Measurements from ENCODE around the gene CGNL1.
A peak's percentile ranks its signal among the peaks of the same experiment; 100 is the strongest.

Gene CGNL1

DNA sequence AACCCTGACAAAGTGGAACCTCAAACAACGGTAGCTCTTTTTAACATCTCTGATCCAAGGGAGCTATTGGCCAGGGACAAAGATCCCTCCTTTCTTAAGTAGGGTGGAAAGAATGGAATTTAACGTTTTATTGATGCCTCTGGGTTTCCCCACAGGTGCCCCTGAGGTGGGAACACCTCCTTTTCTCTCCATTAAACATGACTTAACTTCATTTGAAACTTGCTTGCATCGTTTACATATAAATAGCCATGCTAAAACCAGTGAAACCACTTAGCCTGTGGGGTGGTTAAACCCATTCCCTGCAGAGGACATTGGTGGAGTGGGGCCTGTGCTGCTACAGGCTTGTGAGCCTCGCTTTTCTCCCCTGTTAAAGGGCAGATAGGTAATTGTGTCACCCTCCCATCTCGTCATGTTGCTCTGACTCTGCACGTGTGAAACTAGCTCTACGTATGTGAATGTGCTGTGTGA lies 9.7 kb downstream of the CGNL1 start:
- no peak for DNase-seq

DNA sequence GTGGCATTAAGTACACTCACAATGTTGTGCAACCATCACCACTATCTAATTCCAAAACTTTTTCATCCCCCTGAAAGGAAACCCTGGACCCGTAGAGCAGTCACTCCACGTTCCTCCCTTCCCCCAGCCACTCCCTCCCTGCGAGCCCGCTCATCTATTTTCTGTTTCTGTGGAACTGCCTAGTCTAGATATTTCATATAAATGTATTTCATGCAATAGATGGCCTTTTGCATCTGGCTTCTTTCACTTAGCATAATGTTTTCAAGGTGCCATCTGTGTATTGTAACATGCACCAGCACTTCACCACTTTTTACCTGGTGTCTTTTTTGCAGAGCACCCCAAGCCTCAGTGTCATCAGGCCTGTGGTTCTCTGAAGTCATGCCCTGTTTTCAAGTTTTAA lies 10.7 kb downstream of the CGNL1 start:
- DNase-seq, result no peak

DNA sequence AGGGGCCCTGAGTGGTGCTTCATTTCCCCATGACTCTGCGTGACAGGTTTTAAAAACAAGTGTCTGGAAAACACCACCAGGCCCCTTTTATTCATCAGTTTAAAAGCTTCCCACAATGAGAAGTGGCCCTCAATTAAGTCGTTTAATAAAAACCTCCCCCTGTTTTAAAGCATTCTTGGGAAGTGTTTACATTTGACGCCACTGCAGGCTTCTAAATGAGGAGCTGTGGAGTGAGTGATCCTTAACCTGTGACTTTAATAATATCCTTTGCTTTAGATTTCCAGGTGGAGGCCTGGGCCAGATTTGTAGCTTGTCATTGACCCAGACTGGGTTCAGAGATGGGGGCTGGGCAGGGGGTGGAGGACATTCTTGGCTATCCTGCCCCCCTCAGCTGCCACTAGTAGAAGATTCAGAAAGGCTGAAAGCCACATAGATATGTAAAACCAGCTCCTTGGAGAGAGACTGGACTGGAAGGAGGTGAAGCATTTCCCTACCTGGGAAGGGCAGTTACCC lies 11.3 kb downstream of the CGNL1 start:
- DNase-seq, result no peak

DNA sequence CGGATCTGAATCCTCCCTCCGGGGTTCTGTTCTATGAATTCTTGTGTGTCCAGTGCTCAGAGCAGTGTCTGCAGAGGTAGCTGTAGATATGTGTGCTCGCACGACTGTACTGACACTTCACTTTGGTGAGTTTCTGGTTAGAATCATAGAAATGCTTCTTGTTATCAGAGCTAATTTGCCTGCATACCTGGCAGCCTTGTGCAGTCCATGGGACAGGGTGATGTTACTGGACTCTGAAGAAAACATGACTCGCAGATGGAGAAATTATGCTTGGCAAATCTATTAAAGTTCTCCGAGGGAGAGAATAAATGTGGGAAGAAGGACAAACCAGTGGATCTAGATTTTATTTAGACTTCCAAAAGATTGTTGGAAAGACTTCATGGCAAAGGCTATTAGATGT lies 12.2 kb downstream of the CGNL1 start:
- DNase-seq, result no peak

DNA sequence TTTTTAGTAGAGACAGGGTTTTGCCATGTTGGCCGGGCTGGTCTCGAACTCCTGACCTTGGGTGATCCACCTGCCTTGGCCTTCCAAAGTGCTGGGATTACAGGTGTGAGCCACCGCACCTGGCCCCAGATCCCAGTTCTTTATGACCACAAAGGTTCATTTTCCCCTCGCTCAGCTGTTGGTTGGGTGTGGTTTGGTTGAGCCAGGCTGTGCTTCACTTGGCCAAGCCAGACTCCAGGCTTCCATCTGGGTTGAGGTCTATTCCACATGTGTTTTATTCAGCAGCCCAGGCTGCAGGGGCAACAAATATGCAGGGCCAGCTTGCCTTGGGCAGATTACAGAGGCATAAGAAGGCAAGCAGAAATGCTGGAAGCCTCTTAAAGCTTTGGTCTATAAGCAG lies 13.7 kb downstream of the CGNL1 start:
- DNase-seq, result no peak

DNA sequence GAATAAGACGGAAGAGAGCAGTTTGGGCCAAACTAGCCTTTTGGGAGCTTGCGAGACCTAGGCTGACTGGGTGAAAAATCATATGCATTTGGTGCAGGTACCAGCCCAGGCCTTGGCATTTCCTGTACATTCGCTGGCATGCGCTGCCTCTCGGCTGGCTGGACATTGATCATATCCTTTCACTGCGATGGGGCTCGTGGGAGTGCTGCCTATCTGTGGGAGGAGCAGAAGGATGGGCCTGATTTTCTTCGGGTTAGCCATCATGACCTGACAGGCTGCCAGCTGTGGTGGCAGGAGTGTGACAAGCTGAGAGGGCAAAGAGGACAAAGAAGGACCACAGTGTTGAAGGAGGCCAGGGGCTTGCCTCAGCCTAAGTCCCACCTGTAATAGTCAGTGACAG lies 14.3 kb downstream of the CGNL1 start:
- DNase-seq, result no peak

DNA sequence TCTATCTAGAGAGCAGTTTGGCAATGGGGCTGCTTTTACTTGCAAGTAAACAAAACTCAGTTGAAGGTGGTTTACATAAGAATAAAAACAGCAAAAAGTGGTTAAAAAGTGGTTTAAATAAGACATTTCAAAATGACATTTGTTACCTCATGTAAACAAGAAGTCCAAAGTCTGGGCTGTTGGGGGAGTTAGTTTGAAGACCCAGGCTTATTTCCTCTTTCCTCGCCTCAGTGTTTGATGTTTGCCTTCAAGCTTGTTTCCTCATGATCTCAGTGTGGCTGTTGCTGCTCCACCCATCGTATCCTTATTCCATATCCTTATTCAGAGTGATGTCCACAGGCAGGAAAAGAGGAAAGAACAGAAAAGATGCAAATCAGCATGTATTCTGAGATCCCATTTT lies 15.2 kb downstream of the CGNL1 start:
- DNase-seq, result no peak

DNA sequence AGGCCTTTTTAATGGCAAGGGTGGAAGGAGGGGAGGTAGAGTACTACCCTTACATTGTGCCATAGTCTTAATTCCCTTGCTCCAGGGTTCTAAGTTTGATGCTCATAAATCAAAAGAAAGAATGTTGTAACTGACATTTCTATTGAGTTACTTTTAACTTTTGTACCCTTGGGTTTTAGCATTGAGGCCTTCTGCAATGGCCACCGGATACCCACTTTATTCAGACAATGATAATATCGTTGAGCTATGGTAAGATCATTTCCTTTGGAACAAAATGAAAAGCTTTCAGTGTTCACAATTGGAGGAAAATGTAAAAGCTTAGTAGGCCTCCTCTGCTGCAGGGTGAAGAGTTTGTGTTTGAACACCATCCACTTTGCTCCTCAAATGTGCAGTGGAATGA lies 16.8 kb downstream of the CGNL1 start:
- no peak for DNase-seq

DNA sequence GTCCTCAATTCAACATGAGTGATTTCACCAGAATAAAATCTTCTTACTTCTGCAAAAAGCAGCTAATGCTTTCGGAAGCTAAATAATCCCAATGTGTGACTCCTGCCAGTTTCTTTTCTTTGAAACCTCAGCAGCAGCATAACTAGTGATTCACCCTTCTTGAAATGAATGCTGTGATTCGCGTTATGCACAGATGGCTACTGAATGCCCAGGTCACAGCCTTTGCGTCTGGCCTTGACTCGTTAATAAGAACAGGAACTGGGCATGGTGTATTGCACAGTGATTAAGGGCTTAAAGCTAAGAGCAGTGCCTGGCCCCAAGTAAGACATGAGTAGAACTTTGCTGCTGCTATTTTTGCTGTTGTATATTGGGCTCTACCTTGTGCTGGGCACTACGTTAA lies 19.0 kb downstream of the CGNL1 start:
- peak; percentile 86 for DNase-seq

DNA sequence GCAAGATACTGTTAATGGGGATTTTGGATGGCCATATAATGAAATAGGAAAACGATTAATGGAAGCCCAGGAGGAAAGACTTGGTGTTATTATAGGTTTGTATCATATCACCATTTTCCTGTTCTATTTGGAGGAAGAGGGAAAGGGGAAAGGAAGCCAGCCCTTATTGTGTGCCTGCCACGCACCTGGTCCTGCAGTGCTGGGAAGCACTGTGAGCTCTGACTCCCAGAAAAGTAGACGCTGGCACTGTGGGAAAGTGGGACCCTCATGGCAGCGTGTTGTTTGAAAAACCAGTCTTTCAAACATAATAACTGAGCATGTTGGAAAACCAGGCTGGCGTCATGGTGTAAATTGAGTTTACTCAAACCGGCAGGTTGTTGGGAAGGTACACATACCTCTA lies 22.0 kb downstream of the CGNL1 start:
- DNase-seq, result no peak

DNA sequence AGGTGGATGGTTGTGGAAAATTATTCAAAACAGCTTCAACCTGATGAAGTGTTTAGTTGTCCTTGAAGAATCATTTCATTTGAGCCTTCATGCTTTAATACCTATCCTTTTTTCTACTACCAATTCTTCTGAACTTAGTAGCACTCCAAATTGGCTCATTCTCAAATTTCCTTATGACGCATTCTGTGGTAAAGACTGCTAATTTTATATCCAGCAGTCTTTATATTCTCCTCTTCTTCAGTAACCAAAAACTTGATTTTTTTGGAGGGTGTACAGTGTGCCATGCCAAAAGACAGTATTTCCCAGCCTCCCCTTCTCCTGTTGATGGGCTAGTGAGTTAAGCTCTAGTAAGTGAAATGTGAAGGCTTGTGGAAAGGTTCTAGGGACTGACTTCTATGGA lies 25.2 kb downstream of the CGNL1 start:
- DNase-seq, result peak; percentile 14

DNA sequence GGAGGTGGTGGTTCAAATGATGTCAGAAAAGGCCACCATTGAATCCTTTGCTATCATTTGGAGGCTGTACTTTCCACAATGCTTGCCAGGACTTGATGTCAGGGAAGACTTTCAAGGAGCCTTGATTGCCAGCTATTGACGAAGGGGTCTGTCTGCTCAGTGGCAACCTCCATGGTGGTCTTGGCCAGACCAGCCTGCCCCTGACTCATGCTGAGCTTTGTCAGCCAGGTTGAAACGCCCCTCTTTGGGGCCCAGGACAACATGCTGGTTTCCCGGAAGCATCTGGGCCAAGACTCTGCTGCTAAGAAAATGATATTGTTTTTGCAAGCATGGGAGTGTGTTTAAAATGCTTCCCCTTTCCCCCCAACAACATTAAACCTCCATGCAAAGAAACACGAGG lies 26.7 kb downstream of the CGNL1 start:
- DNase-seq, result no peak

DNA sequence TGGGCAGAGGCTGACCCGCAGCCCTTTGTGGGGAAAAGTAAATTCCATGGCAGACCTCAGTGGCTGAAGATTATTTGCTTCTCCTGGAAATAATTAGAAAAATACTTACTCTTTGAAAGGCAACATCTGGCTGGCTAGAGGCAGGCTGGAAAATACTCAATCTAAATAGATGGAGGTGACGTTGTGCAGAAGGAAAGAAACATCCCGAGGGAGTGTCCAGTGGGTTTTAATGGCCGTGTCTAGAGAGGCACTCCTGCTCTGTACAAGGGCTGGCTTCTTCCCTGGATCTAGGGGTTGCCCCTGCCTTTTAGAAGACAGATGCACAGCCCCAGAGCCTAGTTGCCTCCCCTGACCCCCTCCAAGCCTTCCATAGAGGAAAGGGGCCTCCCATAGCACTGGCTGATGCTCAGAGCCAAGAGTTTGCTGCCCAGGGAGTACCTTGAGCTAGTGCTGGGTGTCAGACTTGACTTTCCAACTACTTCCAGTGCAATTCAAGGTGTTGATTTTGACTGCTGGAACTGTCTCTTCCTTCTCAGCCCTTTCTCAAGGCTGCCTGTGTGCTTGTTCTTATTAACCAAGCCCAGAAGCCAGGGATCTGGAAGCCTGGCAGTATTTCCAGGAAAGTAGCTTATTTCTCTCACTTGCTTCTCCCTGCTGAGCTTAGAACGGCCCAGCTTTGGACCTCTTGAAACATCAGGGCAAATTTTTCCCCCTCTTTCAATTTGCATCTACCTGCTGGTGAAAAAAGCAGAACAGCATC lies 27.4 kb downstream of the CGNL1 start:
- no peak for DNase-seq

DNA sequence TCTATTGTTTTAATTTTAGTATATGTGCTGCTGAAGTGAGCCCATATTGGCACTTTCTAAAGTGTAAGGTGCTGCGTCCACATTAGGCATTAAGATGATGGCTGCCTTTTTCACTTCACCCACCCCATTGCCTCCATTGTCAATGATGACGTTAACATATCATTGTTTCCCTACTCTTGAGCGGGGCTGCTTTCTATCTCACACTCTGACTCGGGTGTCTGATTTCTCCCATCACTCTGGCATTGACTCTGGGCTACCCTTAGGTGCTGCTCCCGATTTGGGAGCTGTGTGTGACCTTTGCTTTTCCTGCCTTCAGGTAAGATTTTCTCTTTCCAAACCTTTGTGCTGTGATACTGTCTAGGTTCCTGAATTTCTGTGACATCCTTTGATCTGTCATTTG lies 28.8 kb downstream of the CGNL1 start:
- no peak for DNase-seq

DNA sequence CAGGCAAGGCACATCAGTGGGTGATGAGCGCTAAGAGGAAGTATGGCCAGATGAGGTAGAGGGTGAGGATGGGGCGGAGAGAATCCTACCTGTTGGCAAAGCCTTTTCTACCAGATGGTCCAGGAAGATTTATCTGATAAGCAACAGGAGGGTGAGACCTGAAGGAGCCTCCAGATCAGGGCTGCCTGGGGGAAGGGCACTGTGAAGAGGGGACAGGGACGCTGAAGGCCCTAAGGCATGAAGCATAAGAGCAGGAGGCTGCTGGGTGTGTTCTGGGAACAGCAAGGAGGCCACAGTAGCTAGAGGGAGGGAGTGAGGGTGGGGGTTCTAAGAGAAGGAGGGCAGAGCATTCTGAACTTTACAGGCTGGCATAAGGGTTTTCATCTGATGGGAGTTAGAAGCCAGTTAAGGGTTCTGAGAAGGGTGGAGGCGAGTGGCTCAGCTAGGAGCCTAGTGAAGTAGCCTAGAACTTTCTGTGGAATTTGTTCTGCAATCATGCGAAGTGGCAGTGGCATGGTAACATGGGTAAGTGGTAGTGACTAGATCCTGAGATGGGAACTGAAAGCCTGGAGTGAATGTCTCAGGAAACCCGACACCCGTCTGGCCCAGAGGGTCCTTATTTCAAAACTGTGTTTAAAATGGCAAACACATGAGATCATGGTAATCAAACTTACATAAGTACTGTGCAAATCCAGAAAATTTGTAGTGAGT lies 29.9 kb downstream of the CGNL1 start:
- peak; percentile 43 for DNase-seq

DNA sequence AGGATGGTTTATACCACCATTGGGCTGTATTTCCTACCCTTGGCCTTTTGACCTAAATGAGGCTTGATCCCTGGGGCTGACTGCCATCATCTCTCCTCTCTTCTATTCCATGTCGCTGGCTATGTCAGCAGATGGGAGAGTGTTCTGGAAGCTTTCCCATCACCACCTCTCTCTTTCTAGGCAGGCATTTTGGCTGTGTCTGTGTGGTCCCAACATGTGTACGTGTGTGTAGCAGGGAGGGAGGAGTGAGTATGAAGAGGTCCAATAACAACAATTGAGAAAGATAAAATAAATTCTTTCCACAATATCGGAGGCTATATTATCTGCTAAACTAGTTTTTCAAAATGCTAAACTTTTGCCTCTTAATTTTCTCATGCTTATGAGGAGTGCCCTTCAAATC lies 34.1 kb downstream of the CGNL1 start:
- no peak for DNase-seq

DNA sequence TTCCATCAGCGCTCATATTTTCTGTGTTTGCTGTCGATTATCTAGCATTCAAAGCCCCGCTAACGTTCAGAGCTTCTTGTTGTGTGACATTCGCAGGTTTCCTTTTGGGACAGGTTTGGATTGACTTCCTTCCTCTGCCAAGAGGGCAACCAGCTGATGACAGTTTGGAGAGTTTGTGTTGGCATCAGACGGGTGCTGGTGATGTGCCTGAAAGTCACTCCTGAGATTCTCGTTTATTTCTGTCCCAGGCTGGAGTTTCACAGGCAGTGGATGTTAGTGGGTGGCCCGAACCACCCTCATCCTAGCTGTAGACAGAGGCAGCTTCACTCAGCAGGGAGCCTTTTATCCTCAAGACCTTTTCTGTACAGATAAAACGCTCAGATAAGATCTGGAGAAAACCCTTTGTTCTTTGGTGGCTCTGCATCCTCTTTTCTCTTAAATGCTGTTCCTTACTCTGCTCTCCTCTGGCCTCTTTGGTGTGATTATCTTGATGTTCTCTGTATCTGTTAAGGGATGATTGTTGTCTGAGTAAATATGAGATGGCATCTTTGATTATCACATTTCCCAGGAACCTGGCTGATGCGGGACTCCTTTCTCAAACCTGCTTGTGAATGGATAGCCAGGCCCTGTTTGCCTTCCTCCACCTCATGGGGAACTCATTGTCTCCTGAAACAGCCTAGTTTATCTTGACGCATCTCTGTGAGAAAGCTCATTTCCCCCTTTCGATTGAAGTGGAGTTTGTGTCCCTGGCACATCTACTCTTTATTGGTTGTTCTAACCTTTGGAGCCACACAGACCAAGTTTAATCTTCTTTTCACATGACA lies 35.9 kb downstream of the CGNL1 start:
- DNase-seq, result no peak

DNA sequence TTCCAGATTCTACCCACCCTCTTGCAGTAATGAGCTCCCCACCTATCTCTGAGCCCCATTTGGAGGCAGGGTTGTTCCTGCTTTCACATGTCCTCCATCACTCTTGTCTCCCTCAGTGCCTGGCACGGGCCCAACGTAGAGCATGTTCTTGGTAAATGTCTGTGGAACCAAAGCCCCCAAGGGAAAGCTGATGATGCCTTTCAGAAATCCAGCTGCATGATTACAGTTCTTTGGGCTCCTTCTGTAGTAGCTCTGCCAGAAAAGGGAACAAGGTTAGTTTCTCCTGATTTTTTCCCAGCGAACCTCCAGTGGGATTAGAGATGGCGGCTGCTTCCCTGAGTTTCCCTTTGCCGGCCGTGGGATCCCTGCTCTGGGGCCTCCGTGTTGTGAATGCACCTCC lies 39.3 kb downstream of the CGNL1 start:
- no peak for DNase-seq

DNA sequence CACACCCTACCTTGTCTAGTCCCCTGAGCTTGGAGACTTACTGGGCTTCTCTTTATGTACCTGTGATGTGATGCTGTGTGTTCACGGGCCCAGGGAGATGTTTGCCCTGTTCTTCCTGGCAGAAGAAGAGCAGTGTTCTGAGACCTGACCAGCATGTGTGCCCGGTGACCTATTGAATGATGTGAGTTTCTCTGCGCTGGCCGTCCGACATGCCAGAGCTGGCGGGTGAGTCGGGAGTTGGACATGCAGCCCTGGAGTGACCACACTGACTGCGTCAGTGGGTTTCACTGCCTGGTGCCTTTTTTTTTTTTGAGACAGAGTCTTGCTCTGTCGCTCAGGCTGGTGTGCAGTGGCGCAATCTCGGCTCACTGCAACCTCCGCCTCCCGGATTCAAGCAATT lies 42.3 kb downstream of the CGNL1 start:
- DNase-seq, result no peak

DNA sequence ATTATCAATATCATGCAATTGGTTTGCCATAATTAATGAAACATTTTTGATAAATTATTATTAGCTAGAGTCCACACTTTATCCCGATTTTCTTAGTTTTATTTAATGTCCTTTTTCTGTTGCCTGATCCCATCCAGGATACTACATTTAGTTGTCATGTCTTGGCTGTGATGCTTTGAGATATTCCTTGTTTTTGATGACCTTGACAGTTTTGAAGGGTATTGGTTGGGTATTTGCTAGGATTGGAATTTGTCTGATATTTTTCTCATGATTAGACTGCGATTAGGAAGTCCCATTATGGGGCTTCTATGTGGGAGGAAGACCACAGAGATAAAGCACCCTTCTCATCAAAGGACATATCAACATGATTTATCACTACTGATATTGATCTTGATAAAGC lies 43.0 kb downstream of the CGNL1 start:
- no peak for DNase-seq

DNA sequence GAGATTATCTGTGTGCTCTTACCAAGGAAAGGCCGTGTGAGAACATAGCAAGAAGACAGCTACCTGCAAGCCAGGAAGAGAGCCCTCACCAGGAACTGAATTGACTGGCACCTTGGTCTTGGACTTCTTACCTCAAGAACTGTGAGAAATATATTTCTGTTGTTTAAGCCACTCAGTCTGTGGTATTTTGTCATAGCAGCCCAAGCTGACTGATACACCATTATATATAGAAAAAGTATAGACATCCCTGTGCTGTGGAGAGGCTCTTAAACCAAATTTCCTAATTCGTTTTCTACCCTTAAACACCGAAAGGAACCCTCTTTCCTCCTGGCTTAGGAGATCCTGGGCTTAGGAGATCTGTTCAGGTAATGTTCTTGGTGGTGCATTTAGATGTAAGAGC lies 44.8 kb downstream of the CGNL1 start:
- no peak for DNase-seq

DNA sequence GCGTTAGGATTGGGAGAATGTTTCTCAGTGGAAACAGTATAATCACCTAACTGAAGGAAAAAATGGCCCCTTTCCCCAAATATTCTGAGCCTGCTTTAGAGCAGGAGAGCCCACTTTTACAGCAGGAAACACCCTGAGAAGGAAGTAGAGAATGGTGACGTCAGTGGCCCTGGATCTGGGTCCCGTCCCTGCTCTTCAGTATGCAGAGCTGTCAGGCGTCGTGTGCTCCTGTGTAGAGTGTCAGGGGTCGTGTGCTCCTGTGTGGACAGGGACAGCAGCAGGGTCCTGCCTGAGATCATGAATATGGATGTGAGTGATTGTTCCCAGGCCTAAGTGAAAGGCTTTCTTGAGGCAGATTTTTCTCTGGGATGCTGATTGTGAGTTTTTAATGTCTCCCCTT lies 45.2 kb downstream of the CGNL1 start:
- no peak for DNase-seq

DNA sequence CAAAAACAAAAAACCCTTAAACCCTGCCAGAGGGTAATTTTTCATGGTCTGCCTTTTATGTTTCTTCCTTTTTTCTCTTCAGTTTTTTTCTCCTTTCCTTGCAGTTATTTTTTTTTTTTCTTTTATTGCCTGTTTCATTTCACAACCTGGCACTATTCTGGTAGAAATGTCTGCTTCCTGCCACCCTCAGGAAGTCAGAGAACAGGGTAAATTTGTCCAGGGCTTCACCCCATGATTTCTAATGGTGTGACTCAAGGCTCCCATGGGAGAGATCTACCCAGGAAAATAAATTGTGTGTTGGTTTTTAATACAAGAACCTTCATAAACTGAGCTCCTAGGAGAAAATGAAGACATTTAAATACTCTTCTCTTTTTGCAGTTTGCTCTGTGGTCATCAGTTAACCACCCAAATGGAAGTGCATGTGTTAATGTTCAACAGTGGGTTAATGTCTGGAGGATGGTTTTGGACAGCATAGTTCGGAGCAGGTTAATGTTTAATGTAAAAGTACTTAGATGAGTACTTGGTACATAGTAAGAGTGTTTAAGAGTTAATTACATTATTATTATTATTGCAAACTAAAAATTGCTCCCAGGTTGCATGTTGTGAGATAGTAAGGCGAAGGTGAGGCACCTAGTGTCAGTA lies 45.9 kb downstream of the CGNL1 start:
- DNase-seq, result no peak
